T-cell (primary cell): ENCODE measurements around the gene KRTAP10-9. TPM values are rescaled to one million over a fixed set of nuclear protein-coding genes. Genes with fewer than 3 reads are reported as not detected.

Experiments used
- ATAC-seq, 4 experiments: fragments of 200-7000 bp in 3 of 4; fragments of 150-1000 bp in 1 of 4; cut with Tn5 transposase; replicated peaks in 1 of 4; 1 replicate in 3 of 4; 2 replicates in 1 of 4; pipeline ENCODE4 v1.10.0; 2021; ENCODE audit warnings: moderate library complexity in 3 of 4, mild to moderate bottlenecking in 2 of 4, moderate number of reproducible peaks in 1 of 4
- CTCF ChIA-PET, 2 donors: fragments of 300-600 bp; sonication (Branson Sonifier 250); formaldehyde crosslinking; loops; one replicate each; lab custom pipeline; 2022; ENCODE audit warnings: antibody characterized with exemption in 2 of 2; lab: Charles Lee
- POLR2A ChIA-PET, 2 donors: fragments of 300-600 bp; sonication (Branson Sonifier 250); formaldehyde crosslinking; loops; one replicate each; lab custom pipeline; 2022; ENCODE audit warnings: antibody characterized with exemption in 2 of 2; lab: Charles Lee
- DNase-seq, 35 experiments: peaks; one replicate each; pipeline versions ENCODE4 v3.0.0 to v3.0.0-alpha.2; 2013 to 2023
- H3K27ac ChIP-seq: one replicate; pipeline ENCODE4 v1.5.1; 2013; ENCODE audit warnings: low read length
- H3K27me3 ChIP-seq, 2 experiments: replicated peaks in 1 of 2; 1 replicate in 1 of 2; 2 replicates in 1 of 2; pipeline versions ENCODE4 v1.6.1 to v1.7.0; 2013; ENCODE audit warnings: low read length in 1 of 2, mixed read lengths in 1 of 2; ENCODE audit not compliant: control insufficient read depth in 2 of 2, insufficient read depth in 2 of 2; ENCODE audit errors: extremely low read depth in 1 of 2
- H3K36me3 ChIP-seq, 2 donors: 1 replicate in 1 of 2; 2 replicates in 1 of 2; pipeline versions ENCODE4 v1.6.1 to v1.7.0; 2013; ENCODE audit warnings: low read length in 1 of 2; ENCODE audit not compliant: control insufficient read depth in 2 of 2, insufficient read depth in 1 of 2; ENCODE audit errors: extremely low read depth in 1 of 2
- H3K4me1 ChIP-seq, 2 experiments: 1 replicate in 1 of 2; 2 replicates in 1 of 2; pipeline versions ENCODE4 v1.6.1 to v1.7.0; 2013; ENCODE audit warnings: low read length in 2 of 2, mixed read lengths in 1 of 2; ENCODE audit not compliant: insufficient read depth in 2 of 2, control insufficient read depth in 1 of 2; ENCODE audit errors: extremely low read depth in 1 of 2
- H3K4me3 ChIP-seq, 2 donors: 1 replicate in 1 of 2; 2 replicates in 1 of 2; pipeline versions ENCODE4 v1.5.1 to v1.7.0; 2013; ENCODE audit warnings: mild to moderate bottlenecking in 2 of 2, low read length in 1 of 2, moderate library complexity in 1 of 2; ENCODE audit not compliant: control insufficient read depth in 1 of 2; ENCODE audit errors: extremely low read depth in 1 of 2
- H3K9me3 ChIP-seq: 2 replicates; pipeline ENCODE4 v1.7.0; 2013
- H3K27ac Mint-ChIP-seq, 2 donors: one replicate each; pipeline ENCODE4 v1.8.0; 2020 to 2021; ENCODE audit warnings: mild to moderate bottlenecking in 2 of 2, mixed read lengths in 2 of 2
- H3K27me3 Mint-ChIP-seq, 2 donors: one replicate each; pipeline ENCODE4 v1.8.0; 2021 to 2022; ENCODE audit warnings: mixed read lengths in 2 of 2
- H3K36me3 Mint-ChIP-seq: one replicate; pipeline ENCODE4 v1.8.0; 2021; ENCODE audit warnings: mixed read lengths
- H3K4me1 Mint-ChIP-seq, 3 donors: one replicate each; pipeline ENCODE4 v1.8.0; 2020 to 2022; ENCODE audit warnings: mixed read lengths in 3 of 3, mild to moderate bottlenecking in 1 of 3
- H3K4me3 Mint-ChIP-seq, 3 donors: one replicate each; pipeline ENCODE4 v1.8.0; 2020 to 2022; ENCODE audit warnings: mild to moderate bottlenecking in 3 of 3, mixed read lengths in 3 of 3, moderate library complexity in 3 of 3
- H3K9me3 Mint-ChIP-seq, 3 donors: one replicate each; pipeline ENCODE4 v1.8.0; 2020 to 2022; ENCODE audit warnings: mixed read lengths in 3 of 3
- WGBS: methylation state at CpG from one replicate; pipeline ENCODE4 v1.1.5; 2013; ENCODE audit warnings: missing lambda C conversion rate; ENCODE audit not compliant: insufficient coverage; 5-methylcytosine and 5-hydroxymethylcytosine counted together
- total RNA-seq, 35 experiments: library from RNA in 6 of 35; stranded (reverse) in 6 of 35; fragments of 120-200 nt in 1 of 35; gene quantifications; one replicate each; pipeline versions ENCODE4 v1.2.1 to v1.2.4 and lab custom pipeline; 2013 to 2026

The KRTAP10-9 gene
- total RNA-seq, 5 donors from 2014 or later (not counting 1 experiment from before 2014, with no cell fraction given): not detected

DNA sequence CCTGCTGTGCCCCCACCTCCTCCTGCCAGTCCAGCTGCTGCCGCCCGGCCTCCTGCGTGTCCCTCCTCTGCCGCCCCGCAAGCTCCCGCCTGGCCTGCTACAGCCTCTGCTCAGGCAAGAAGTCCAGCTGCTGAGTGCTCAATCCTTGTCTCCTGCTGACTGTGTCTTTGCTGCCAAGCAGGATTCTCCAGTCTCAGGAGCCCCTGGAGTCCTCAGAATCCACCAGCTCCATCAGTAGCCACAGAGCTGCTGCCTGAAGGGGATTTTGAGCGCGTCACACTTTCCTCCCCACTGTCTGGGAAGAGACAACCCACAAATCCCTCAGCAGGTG is 20.3 kb downstream of the KRTAP10-9 start:
- Mint-ChIP-seq H3K4me1 (peaks cover 0 to 8% (median 7%) of the 10 kb centered on the region in 3 donors), H3K9me3 (peaks cover 16 to 25% (median 25%) of the 10 kb centered on the region in 3 donors), H3K36me3 (peaks cover 8% of the 10 kb centered on the region), H3K27me3 (no peaks in the 10 kb centered on the region), H3K4me3 (no peak overlapping the region), H3K27ac (no peak overlapping the region)
- ChIA-PET CTCF (no interaction called here), POLR2A (interaction anchor here in 1 of 2 donors (0.5 kb wide), 1 partner anchor 19 kb away, joined by 5 read pairs; no protein-coding TSS in a partner anchor)
- Histone ChIP-seq H3K4me1 (peaks cover 0 to 4% of the 10 kb centered on the region in 2 experiments), H3K9me3 (no peaks in the 10 kb centered on the region), H3K4me3 (no peak overlapping the region), H3K27ac (no peak overlapping the region), H3K36me3 (no peaks in the 10 kb centered on the region), H3K27me3 (no peaks in the 10 kb centered on the region)
- DNase-seq (no peak), ATAC-seq (no peak)
- WGBS: 74% methylated on average over 8 of the region's 8 CpGs

DNA sequence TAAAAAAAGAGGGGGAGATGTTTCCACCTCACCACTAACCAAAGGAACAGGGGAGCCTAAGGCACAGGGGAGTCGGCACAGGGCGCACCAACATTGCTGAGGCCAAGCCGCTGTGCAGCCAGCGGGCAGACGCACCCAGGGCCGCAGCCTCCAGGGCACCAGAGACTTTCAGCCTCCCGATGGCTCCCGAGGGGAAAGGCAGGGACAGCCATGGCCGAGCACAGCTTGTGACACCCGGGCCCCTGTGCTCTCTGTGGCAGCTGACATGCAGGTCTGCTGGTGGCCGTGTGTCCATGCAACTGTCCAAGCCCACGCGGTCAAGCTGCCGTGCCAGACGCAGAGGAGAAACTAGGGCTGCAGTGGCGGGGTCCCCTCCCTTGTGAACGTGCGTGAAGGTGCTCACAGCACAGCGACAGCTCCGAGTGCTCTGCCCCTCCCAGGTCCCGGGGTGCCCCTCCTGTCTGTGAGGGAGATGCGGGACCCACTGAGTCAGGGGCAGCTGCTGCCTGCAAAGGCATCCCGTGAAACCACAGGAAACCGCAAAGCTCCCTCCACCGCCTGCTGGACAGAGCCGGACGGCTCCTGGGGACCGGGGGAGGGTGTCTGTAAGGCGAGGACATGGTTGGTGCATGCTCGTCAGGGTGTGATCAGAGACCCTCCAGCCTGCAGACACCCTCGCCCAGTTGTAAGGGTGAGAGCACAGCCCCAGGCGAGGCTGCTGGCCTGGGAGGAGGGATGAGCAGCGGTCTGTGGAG is 21.8 kb downstream of the KRTAP10-9 start:
- Mint-ChIP-seq H3K36me3 (peaks cover 8% of the 10 kb centered on the region), H3K4me1 (peaks cover 6 to 17% (median 11%) of the 10 kb centered on the region in 3 donors), H3K9me3 (peaks cover 7 to 14% (median 14%) of the 10 kb centered on the region in 3 donors), H3K27ac (no peak overlapping the region), H3K27me3 (no peaks in the 10 kb centered on the region), H3K4me3 (no peak overlapping the region)
- no peak overlapping the region for H3K27ac ChIP-seq
- no peaks in the 10 kb centered on the region for H3K9me3 ChIP-seq
- WGBS: 84% methylated on average over 28 of the region's 33 CpGs
- ChIA-PET POLR2A (no interaction called here), CTCF (no interaction called here)
- H3K36me3 ChIP-seq: no peaks in the 10 kb centered on the region
- H3K4me1 ChIP-seq: peaks cover 0 to 9% of the 10 kb centered on the region in 2 experiments
- no peak for ATAC-seq
- DNase-seq: no peak
- no peaks in the 10 kb centered on the region for H3K27me3 ChIP-seq
- H3K4me3 ChIP-seq: no peak overlapping the region

DNA sequence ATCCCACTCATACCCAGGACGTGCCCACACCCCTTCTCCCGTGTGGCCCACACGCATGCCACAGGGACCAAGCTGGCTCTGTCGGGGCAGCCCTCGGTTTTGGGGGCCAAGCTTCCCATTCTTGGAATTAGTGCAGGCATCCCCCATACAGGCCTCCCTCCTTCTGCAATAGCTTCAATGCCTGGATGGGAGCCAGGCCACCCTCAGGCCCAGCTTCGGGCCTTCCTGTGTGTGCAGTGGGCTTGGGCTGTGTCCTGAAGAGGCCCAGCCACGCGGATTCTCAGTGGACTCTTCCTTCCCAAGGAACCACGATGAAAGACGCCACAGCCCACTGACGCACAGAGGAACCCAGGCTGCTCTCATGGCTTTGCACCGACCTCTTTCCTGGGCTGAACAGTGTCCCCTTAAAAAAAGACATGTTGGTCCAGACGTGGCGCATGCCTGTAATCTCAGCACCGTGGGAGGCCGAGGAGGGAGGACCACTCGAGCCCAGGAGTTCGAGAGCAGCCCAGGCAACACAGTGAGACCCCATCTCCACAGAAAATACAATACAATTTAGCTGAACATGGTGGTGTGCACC is 22.7 kb downstream of the KRTAP10-9 start:
- DNase-seq (no peak), ATAC-seq (no peak)
- Histone ChIP-seq H3K36me3 (no peaks in the 10 kb centered on the region), H3K4me1 (peaks cover 0 to 18% of the 10 kb centered on the region in 2 experiments), H3K27me3 (no peaks in the 10 kb centered on the region), H3K9me3 (no peaks in the 10 kb centered on the region), H3K4me3 (no peak overlapping the region), H3K27ac (no peak overlapping the region)
- Mint-ChIP-seq H3K36me3 (peaks cover 5% of the 10 kb centered on the region), H3K27me3 (no peaks in the 10 kb centered on the region), H3K9me3 (peaks cover 0 to 6% (median 5%) of the 10 kb centered on the region in 3 donors), H3K4me3 (no peak overlapping the region), H3K4me1 (peaks cover 14 to 26% (median 20%) of the 10 kb centered on the region in 3 donors), H3K27ac (peak overlapping the region in 1 of 2 donors; percentile 64)
- POLR2A ChIA-PET: no interaction called here
- WGBS: 98% methylated on average over 14 of the region's 18 CpGs
- CTCF ChIA-PET: no interaction called here

DNA sequence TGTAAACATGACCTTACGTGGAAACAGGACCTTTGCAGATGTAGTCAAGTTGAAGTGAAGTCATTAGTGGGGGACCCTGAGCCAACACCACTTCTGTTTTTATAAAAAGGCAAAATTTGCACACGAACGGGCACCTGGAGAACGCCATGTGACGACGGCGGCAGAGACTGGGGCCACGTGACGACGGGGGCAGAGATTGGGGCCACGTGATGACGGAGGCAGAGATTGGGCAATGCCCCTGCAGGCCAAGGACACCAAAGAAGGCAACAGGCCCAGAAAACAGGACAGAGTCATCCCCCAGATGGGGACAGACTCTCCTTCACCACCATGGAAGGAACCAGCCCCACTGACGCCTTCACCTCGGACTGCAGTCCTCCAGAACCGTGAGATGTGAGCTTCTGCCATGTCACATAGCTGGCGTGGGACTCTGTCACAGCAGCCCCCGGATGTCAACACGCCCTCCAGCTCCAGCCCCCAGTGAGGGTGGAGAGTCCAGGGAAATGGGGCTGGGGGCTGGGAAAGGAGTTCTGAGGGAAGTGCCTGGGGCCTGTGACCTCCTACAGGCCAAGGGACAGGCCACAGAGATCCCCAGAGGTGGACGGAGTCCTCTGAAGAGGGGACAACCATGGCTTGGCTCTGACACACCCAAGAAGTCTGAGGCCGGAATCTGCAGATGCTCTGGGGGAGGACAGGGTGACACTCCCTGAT is 23.5 kb downstream of the KRTAP10-9 start:
- H3K36me3 ChIP-seq: no peaks in the 10 kb centered on the region
- ChIA-PET CTCF (no interaction called here), POLR2A (no interaction called here)
- H3K36me3 Mint-ChIP-seq: no peaks in the 10 kb centered on the region
- H3K27ac Mint-ChIP-seq: peak overlapping the region in 1 of 2 donors; percentile 63
- H3K27me3 Mint-ChIP-seq: no peaks in the 10 kb centered on the region
- H3K4me3 Mint-ChIP-seq: no peak overlapping the region
- H3K4me1 Mint-ChIP-seq: peaks cover 21 to 34% (median 24%) of the 10 kb centered on the region in 3 donors
- H3K4me1 ChIP-seq: peaks cover 0 to 26% of the 10 kb centered on the region in 2 experiments
- H3K27me3 ChIP-seq: no peaks in the 10 kb centered on the region
- no peak for ATAC-seq
- H3K9me3 ChIP-seq: no peaks in the 10 kb centered on the region
- WGBS: 87% methylated on average over 14 of the region's 20 CpGs
- no peak overlapping the region for H3K4me3 ChIP-seq
- H3K9me3 Mint-ChIP-seq: no peaks in the 10 kb centered on the region
- H3K27ac ChIP-seq: no peak overlapping the region
- DNase-seq: no peak

DNA sequence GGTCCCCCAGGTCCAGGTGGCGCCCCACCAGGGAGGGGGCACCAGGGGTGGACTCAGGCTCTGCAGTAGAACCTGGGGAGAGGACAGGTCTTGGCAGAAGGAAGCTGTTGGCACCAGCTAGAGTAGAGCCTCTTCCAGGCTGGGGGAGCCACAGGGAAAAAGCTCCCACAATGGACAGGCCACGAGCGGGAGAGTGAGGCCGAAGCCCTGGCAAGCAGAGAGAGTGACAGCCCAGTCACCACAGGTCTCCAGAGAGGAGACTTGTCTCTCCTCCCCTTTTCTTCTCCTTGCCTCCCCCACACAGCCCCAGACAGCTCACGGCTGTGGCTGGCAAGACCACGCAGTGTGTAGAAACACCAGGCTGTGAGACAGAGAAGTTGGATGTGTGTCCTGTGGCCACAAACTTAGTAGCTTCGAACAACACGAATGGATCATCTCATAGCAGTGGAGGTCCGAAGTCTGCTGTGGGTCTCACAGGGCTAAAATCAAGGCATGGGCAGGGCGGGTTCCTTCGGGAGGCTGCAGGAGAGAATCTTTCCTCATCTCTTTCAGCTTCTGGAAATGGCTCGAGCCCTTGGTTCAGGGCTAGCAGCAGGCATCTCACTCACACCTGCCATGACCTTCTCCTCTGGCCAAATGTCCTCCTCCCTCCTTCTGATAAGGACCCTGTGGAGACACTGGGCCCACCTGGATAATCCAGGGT is 24.2 kb downstream of the KRTAP10-9 start:
- Mint-ChIP-seq H3K27me3 (no peaks in the 10 kb centered on the region), H3K4me3 (no peak overlapping the region), H3K36me3 (peaks cover 1% of the 10 kb centered on the region), H3K27ac (peak overlapping the region in 1 of 2 donors; percentile 28), H3K4me1 (peaks cover 26 to 40% (median 27%) of the 10 kb centered on the region in 3 donors), H3K9me3 (peaks cover under 1% of the 10 kb centered on the region in 3 donors)
- Histone ChIP-seq H3K4me1 (peaks cover 0 to 33% of the 10 kb centered on the region in 2 experiments), H3K36me3 (no peaks in the 10 kb centered on the region), H3K4me3 (no peak overlapping the region), H3K27ac (no peak overlapping the region), H3K9me3 (no peaks in the 10 kb centered on the region), H3K27me3 (no peaks in the 10 kb centered on the region)
- ChIA-PET CTCF (no interaction called here), POLR2A (interaction anchor here in 1 of 2 donors (0.5 to 0.8 kb wide), 2 partner anchors 35 to 1774 kb away, joined by 3 to 7 read pairs; no protein-coding TSS in a partner anchor)
- DNase-seq: no peak
- 89% methylated on average over 11 of the region's 12 CpGs for WGBS
- no peak for ATAC-seq

DNA sequence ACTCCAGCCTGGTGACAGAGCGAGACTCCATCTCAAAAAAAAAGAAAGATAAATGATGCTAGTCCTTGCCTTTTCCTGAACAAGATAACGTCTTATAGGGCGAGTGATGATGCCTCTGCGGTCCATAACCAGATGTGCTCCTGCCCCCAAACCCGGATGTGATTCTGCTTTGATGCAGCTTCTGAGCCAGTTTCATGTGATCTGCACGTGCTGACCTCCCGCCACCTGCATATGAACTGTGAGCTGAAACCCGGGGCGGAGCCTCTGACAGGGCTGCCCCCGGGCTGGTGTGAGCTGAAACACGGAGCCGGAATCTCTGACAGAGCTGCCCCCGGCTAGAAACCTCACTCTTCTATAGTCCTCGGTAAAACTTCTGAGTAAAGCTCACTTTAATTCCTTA is 26.2 kb downstream of the KRTAP10-9 start:
- peaks cover 10 to 16% (median 14%) of the 10 kb centered on the region in 3 donors for H3K9me3 Mint-ChIP-seq
- H3K27ac Mint-ChIP-seq: peak overlapping the region; percentile 28 to 92
- H3K4me1 ChIP-seq: peaks cover 0 to 51% of the 10 kb centered on the region in 2 experiments
- 91% methylated on average over 11 of the region's 14 CpGs for WGBS
- ATAC-seq (no peak), DNase-seq (peak in 2 of 35 experiments; percentile 10 to 21)
- H3K27me3 ChIP-seq: no peaks in the 10 kb centered on the region
- ChIA-PET CTCF (interaction anchor here in 1 of 2 donors (0.7 kb wide), 1 partner anchor 34 kb away, joined by 3 read pairs; no protein-coding TSS in a partner anchor), POLR2A (no interaction called here)
- H3K4me3 ChIP-seq: no peak overlapping the region
- no peaks in the 10 kb centered on the region for H3K36me3 ChIP-seq
- H3K27ac ChIP-seq: peak overlapping the region; percentile 82
- H3K9me3 ChIP-seq: no peaks in the 10 kb centered on the region
- no peak overlapping the region for H3K4me3 Mint-ChIP-seq
- H3K27me3 Mint-ChIP-seq: no peaks in the 10 kb centered on the region
- H3K4me1 Mint-ChIP-seq: peaks cover 39 to 55% (median 46%) of the 10 kb centered on the region in 3 donors
- peaks cover 14% of the 10 kb centered on the region for H3K36me3 Mint-ChIP-seq
